Astrocyte (in vitro differentiated cells and primary cell): Measurements from ENCODE around the gene TBC1D8. TPM values are rescaled to one million over a fixed set of nuclear protein-coding genes. Genes with fewer than 3 reads are reported as not detected.

Source experiments
- DNase-seq: peaks from one replicate; pipeline ENCODE4 v3.0.0-alpha.2; 2010; ENCODE audit warnings: low read depth
- FAIRE-seq: peaks from 2 replicates; lab custom pipeline; 2011; peaks lifted over from hg19 to GRCh38; lab: Jason Lieb, UNC
- H2AFZ ChIP-seq: 2 replicates; pipeline ENCODE4 v1.6.0; 2012; ENCODE audit warnings: low read depth, low read length, inconsistent platforms
- H3K27ac ChIP-seq: 2 replicates; pipeline ENCODE4 v1.5.1; 2011; ENCODE audit warnings: low read depth, low read length, inconsistent platforms
- H3K27me3 ChIP-seq: 2 replicates; pipeline ENCODE4 v1.6.0; 2011; ENCODE audit warnings: low read length, inconsistent platforms; ENCODE audit not compliant: insufficient read depth
- H3K36me3 ChIP-seq: 2 replicates; pipeline ENCODE4 v1.5.1; 2011; ENCODE audit warnings: low read length, inconsistent platforms; ENCODE audit not compliant: insufficient read depth
- H3K4me1 ChIP-seq: 2 replicates; pipeline ENCODE4 v1.5.1; 2011; ENCODE audit warnings: low read length, inconsistent platforms; ENCODE audit not compliant: insufficient read depth
- H3K4me2 ChIP-seq: 2 replicates; pipeline ENCODE4 v1.6.0; 2012; ENCODE audit warnings: low read length, inconsistent platforms
- H3K4me3 ChIP-seq: 2 replicates; pipeline ENCODE4 v1.5.1; 2011; ENCODE audit warnings: low read depth, mild to moderate bottlenecking, low read length, inconsistent platforms; ENCODE audit not compliant: insufficient read depth
- H3K79me2 ChIP-seq: 2 replicates; pipeline ENCODE4 v1.6.0; 2012; ENCODE audit warnings: mild to moderate bottlenecking, low read length, inconsistent platforms; ENCODE audit not compliant: insufficient read depth
- H3K9ac ChIP-seq: 2 replicates; pipeline ENCODE4 v1.6.0; 2012; ENCODE audit warnings: mild to moderate bottlenecking, low read length, inconsistent platforms
- H3K9me3 ChIP-seq: 2 replicates; pipeline ENCODE4 v1.5.1; 2012; ENCODE audit warnings: low read depth, mild to moderate bottlenecking, low read length, inconsistent platforms; ENCODE audit not compliant: insufficient read depth
- H4K20me1 ChIP-seq: 2 replicates; pipeline ENCODE4 v1.6.0; 2012; ENCODE audit warnings: low read length, inconsistent platforms; ENCODE audit not compliant: insufficient read depth
- H3K27ac Mint-ChIP-seq: one replicate; pipeline ENCODE4 v1.8.0; 2021; ENCODE audit warnings: mild to moderate bottlenecking, mixed read lengths; ENCODE audit not compliant: unreplicated experiment
- H3K27me3 Mint-ChIP-seq: one replicate; pipeline ENCODE4 v1.8.0; 2021; ENCODE audit warnings: low read depth, mixed read lengths; ENCODE audit not compliant: unreplicated experiment
- H3K36me3 Mint-ChIP-seq: one replicate; pipeline ENCODE4 v1.8.0; 2021; ENCODE audit warnings: low read depth, mixed read lengths; ENCODE audit not compliant: unreplicated experiment
- H3K4me1 Mint-ChIP-seq: one replicate; pipeline ENCODE4 v1.8.0; 2021; ENCODE audit warnings: low read depth, mixed read lengths; ENCODE audit not compliant: unreplicated experiment
- H3K4me3 Mint-ChIP-seq: one replicate; pipeline ENCODE4 v1.8.0; 2021; ENCODE audit warnings: mild to moderate bottlenecking, moderate library complexity, mixed read lengths; ENCODE audit not compliant: unreplicated experiment
- H3K9me3 Mint-ChIP-seq: one replicate; pipeline ENCODE4 v1.8.0; 2021; ENCODE audit warnings: mild to moderate bottlenecking, mixed read lengths; ENCODE audit not compliant: unreplicated experiment
- EZH2 ChIP-seq: IDR thresholded peaks from 2 replicates; pipeline ENCODE4 v1.6.1; 2012; ENCODE audit warnings: mild to moderate bottlenecking, low read length, inconsistent platforms; ENCODE audit not compliant: insufficient read depth
- total RNA-seq: library from RNA; stranded (reverse); gene quantifications from 2 replicates; pipeline ENCODE4 v1.2.1, GENCODE V29; 2021
- TF ChIP-seq, protein P1 (sequence below): IDR thresholded peaks from 2 replicates; pipeline ENCODE4 v1.5.1; 2011; ENCODE audit warnings: low read depth, mild to moderate bottlenecking, inconsistent platforms, low read length, moderate library complexity; ENCODE audit not compliant: insufficient read depth

TBC1D8 gene
- total RNA-seq, 1 donor from 2014 or later = 2.4 TPM

DNA sequence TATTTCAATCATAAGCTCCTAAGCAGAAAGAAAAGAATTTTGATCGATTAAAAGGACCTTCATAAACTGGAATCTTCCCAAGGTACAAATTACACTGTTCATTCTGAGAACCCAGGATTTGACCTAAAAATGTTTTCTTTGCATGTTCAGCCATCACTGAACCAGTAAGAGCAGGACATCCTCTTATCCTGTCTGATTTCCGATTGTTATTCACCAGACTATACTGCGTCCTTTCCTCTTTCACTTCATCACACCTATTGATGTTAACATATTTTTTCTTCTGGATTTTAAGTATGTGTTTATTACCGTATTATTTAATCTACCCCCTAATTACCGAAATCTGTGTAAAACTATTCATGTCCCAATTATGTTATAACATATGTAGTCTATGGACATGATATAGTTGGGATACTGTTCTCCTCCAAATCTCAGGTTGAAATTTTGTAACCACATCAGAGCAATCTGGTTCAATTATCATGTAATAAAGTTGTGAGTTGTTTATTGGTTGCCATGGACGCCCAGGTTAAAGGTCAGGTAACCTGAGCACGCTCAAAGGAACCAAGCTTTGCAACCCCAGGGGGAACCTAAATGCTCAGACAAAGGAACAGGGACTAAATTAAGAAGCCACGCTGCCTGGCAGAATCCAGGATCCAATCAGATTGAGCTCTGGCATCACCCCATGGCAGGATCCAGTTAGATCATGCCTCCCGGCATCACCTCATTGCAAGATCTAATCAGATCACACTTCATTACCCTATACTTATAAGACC is 11.6 kb upstream of the TBC1D8 start:
- DNase-seq (no peak), FAIRE-seq (no peak)
- Histone ChIP-seq H3K9ac (no peak overlapping the region), H4K20me1 (no peaks in the 10 kb centered on the region), H3K79me2 (no peaks in the 10 kb centered on the region), H3K27me3 (no peaks in the 10 kb centered on the region), H3K4me3 (no peak overlapping the region), H3K4me1 (no peaks in the 10 kb centered on the region), H3K4me2 (no peak overlapping the region), H2AFZ (no peak overlapping the region), H3K27ac (no peak overlapping the region), H3K9me3 (no peaks in the 10 kb centered on the region), H3K36me3 (no peaks in the 10 kb centered on the region)
- no peaks in the 10 kb centered on the region for H3K4me1 Mint-ChIP-seq
- H3K27ac Mint-ChIP-seq = no peak overlapping the region
- peaks cover 4% of the 10 kb centered on the region for H3K9me3 Mint-ChIP-seq
- TF ChIP-seq EZH2 = no peak
- TF ChIP-seq, protein P1, sequence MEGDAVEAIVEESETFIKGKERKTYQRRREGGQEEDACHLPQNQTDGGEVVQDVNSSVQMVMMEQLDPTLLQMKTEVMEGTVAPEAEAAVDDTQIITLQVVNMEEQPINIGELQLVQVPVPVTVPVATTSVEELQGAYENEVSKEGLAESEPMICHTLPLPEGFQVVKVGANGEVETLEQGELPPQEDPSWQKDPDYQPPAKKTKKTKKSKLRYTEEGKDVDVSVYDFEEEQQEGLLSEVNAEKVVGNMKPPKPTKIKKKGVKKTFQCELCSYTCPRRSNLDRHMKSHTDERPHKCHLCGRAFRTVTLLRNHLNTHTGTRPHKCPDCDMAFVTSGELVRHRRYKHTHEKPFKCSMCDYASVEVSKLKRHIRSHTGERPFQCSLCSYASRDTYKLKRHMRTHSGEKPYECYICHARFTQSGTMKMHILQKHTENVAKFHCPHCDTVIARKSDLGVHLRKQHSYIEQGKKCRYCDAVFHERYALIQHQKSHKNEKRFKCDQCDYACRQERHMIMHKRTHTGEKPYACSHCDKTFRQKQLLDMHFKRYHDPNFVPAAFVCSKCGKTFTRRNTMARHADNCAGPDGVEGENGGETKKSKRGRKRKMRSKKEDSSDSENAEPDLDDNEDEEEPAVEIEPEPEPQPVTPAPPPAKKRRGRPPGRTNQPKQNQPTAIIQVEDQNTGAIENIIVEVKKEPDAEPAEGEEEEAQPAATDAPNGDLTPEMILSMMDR = no peak
- no peaks in the 10 kb centered on the region for H3K27me3 Mint-ChIP-seq
- no peaks in the 10 kb centered on the region for H3K36me3 Mint-ChIP-seq
- no peak overlapping the region for H3K4me3 Mint-ChIP-seq

DNA sequence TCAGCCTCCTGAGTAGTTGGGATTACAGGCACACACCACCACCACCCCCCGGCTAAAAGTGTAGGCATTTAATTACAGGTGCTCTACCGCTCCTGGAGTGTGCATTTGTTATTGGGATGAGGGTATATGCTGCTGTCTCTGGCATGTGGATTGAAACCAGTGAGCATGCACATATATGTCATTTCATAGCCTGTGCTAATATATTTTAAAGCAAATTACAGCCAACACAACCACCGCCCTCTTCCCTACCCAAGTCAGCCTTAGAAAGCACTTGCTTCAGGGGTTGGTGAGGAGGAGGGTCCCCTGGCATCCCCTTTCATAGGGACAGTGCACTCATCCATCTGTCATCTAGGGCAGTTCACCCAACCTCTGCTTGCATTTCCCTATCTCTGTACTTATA is 10.5 kb upstream of the TBC1D8 start:
- no peak for FAIRE-seq

More for the DNA sequence above, 10.5 kb upstream of the TBC1D8 start:
- Histone ChIP-seq H3K36me3 (no peaks in the 10 kb centered on the region), H3K27me3 (no peaks in the 10 kb centered on the region), H3K9me3 (no peaks in the 10 kb centered on the region), H3K4me3 (no peak overlapping the region), H4K20me1 (no peaks in the 10 kb centered on the region), H3K79me2 (no peaks in the 10 kb centered on the region), H3K4me2 (no peak overlapping the region), H2AFZ (no peak overlapping the region), H3K27ac (no peak overlapping the region), H3K9ac (no peak overlapping the region), H3K4me1 (no peaks in the 10 kb centered on the region)
- no peaks in the 10 kb centered on the region for H3K9me3 Mint-ChIP-seq
- no peak overlapping the region for H3K4me3 Mint-ChIP-seq
- no peak overlapping the region for H3K27ac Mint-ChIP-seq
- H3K4me1 Mint-ChIP-seq = no peaks in the 10 kb centered on the region
- TF ChIP-seq, protein P1 = no peak
- no peak for TF ChIP-seq EZH2
- H3K36me3 Mint-ChIP-seq = no peaks in the 10 kb centered on the region
- no peaks in the 10 kb centered on the region for H3K27me3 Mint-ChIP-seq
- no peak for DNase-seq
